ENCODE measurements around the gene LAMB2. TPM values are rescaled to one million over a fixed set of nuclear protein-coding genes. Genes with fewer than 3 reads are reported as not detected.

LAMB2 gene
- total RNA-seq, 1 donor from 2014 or later, result 772 TPM

DNA sequence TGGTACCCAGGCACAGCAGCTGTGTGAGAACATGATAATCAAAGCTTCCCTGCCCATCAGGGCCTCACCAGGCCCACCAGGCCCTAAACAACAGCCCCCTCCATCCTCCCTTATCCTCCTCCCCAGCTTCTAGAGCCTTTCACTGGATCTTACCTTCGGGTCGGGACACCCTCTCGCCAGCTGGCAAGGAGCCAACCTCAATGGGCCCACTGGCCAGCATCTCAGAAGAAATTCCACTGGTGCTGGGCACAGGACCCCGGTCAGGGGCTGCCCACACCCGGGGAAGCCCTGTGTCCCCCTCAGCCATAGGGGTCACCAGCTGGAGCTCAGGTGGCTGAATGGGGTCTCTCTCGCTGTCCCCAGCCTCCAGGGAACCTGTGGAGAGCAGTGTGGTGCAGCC, 21.5 kb downstream of the LAMB2 start:
- H3K36me3 ChIP-seq, result peaks cover 98% of the 10 kb centered on the region
- no peak overlapping the region for H3K27ac ChIP-seq (replicated peaks)
- H3K4me1 ChIP-seq, result peaks cover 11% of the 10 kb centered on the region
- no peak for DNase-seq
- H3K27me3 ChIP-seq (ENCODE audit: low read depth), result no peaks in the 10 kb centered on the region
- no peak overlapping the region for H3K4me3 ChIP-seq
- intact Hi-C loops (cut with micrococcal nuclease), result no loop called here
- TF ChIP-seq, protein P1, sequence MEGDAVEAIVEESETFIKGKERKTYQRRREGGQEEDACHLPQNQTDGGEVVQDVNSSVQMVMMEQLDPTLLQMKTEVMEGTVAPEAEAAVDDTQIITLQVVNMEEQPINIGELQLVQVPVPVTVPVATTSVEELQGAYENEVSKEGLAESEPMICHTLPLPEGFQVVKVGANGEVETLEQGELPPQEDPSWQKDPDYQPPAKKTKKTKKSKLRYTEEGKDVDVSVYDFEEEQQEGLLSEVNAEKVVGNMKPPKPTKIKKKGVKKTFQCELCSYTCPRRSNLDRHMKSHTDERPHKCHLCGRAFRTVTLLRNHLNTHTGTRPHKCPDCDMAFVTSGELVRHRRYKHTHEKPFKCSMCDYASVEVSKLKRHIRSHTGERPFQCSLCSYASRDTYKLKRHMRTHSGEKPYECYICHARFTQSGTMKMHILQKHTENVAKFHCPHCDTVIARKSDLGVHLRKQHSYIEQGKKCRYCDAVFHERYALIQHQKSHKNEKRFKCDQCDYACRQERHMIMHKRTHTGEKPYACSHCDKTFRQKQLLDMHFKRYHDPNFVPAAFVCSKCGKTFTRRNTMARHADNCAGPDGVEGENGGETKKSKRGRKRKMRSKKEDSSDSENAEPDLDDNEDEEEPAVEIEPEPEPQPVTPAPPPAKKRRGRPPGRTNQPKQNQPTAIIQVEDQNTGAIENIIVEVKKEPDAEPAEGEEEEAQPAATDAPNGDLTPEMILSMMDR (IDR thresholded peaks at IDR 0.05; ENCODE audit: borderline replicate concordance), result no peak
- no peaks in the 10 kb centered on the region for H3K9me3 ChIP-seq (replicated peaks)

DNA sequence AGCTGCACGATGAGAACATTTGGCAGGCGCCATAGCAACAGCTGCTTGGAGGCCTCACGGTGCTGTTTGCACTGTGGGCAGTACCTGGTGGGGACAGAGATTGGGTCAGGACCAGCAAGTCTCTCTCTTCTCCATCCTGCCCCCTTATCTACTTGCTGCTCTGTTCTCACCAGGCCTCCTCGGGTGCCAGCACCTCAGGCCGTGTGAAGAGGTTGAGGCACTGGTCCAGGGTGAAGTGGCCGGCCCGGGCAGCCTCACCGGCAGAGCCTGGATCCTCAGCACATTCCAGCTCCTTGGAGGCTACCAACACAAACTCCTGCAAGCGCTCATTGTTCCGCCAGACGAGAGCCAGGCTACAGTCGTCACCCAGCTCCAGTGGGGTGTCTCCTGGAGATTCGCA, 22.1 kb downstream of the LAMB2 start:
- intact Hi-C loops (cut with micrococcal nuclease), result no loop called here
- H3K4me1 ChIP-seq, result peaks cover 12% of the 10 kb centered on the region
- DNase-seq, result no peak
- H3K9me3 ChIP-seq (replicated peaks), result no peaks in the 10 kb centered on the region
- H3K27me3 ChIP-seq (ENCODE audit: low read depth), result no peaks in the 10 kb centered on the region
- no peak overlapping the region for H3K27ac ChIP-seq (replicated peaks)
- H3K4me3 ChIP-seq, result no peak overlapping the region
- TF ChIP-seq, protein P1 (IDR thresholded peaks at IDR 0.05; ENCODE audit: borderline replicate concordance), result no peak
- H3K36me3 ChIP-seq, result peaks cover 92% of the 10 kb centered on the region

DNA sequence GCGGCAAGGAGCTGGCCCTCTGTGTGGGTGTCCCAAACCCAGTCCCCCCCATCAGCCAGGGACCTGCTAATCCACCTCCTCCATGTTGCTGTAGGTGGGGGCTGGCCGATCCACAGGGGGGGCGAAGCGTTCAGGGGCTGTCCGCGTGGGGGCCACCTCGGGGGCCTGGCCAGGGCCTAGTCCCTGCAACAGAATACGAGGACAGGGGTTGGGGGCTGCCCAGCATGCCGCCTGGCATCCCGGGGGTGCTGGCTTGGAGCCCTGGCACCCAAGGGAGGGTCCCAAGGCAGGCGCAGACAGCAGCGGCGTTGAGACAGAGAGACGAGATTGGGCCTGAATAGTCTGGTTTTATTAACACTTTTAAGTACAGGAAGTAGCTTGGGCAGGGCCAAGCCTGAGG, 24.5 kb downstream of the LAMB2 start:
- intact Hi-C loops (cut with micrococcal nuclease), result no loop called here
- Histone ChIP-seq H3K4me1 (peaks cover 34% of the 10 kb centered on the region), H3K36me3 (peaks cover 69% of the 10 kb centered on the region), H3K27ac (replicated peaks) (no peak overlapping the region), H3K9me3 (replicated peaks) (no peaks in the 10 kb centered on the region), H3K4me3 (no peak overlapping the region), H3K27me3 (ENCODE audit: low read depth) (no peaks in the 10 kb centered on the region)
- TF ChIP-seq, protein P1 (IDR thresholded peaks at IDR 0.05; ENCODE audit: borderline replicate concordance), result no peak
- no peak for DNase-seq

DNA sequence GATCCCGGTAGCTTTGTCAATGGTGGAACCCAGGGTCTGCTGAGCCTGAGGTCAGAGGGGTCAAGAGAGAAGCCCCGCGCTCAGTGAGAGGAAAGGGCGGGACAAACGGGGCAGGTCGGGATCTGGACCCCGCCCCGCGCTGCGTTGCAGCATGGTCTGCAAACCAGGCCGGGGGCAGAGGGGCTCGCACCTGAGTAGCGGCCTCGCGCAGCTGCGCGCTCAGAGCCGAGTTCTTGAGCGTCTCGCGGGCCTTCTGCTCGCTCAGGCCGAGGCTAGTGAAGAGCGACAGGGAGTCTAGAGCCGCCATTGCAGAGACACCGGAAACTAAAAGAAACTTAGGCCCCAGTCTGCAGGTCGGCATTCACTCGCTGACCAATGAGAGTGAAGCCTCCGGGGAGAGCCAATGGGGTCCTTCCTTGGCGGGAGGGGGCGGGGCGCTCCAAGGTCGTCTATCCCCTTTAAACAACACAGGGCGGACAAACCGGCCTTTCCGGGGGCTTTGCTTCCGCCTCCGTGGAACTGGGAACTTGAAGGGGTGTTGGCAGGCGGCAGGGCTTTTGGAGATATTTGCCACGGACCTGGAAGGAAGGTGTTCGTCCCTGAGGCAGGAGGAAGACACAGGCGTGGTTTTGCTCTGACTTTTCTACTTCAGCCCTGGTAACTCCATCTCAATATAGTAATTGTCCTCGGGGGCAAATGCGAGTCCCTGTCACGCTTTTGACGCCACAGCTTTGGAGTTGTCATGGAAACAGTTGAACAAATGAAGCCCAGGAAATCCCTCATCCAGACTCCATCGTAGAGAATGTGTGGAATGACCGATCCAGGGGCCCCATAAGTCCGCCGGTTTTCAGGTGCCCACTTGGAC, 28.2 kb downstream of the LAMB2 start, which contains the start of gene QARS1:
Gene QARS1 (minus strand): TSS at position 331 of the 865 bp plus-strand sequence. CDS start 24 bp downstream, at position 307.
- Histone ChIP-seq H3K27me3 (ENCODE audit: low read depth) (no peaks in the 10 kb centered on the region), H3K4me1 (peaks cover 31% of the 10 kb centered on the region), H3K9me3 (replicated peaks) (no peaks in the 10 kb centered on the region), H3K36me3 (peaks cover 69% of the 10 kb centered on the region), H3K27ac (replicated peaks) (peak within 1 kb of the TSS; percentile 96), H3K4me3 (peak within 1 kb of the TSS; percentile 89)
- intact Hi-C loops (cut with micrococcal nuclease), result no loop called here
- peak; percentile 97 for DNase-seq
- TF ChIP-seq, protein P1 (IDR thresholded peaks at IDR 0.05; ENCODE audit: borderline replicate concordance), result no peak

DNA sequence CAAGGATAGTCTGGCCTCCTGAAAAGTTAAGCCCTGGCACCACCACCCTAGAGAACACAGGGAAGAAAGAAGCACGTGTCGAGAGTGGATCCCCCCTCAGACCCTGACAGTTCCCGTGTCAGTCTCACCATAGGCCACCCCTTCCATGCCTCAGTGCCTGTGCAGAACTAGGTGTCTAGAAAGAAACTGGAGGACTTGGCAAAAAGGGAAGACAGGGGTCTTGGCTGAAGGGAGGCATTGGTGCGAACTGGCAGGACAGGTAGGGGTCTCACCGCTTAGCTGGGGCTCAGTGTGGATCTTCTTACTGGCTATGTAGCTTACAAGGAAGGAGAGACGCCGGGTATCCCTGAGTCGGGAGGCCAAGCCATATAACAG, 28.8 kb downstream of the LAMB2 start:
- H3K4me1 ChIP-seq, result peaks cover 33% of the 10 kb centered on the region
- TF ChIP-seq, protein P1 (IDR thresholded peaks at IDR 0.05; ENCODE audit: borderline replicate concordance), result no peak
- no peaks in the 10 kb centered on the region for H3K9me3 ChIP-seq (replicated peaks)
- intact Hi-C loops (cut with micrococcal nuclease), result no loop called here
- no peaks in the 10 kb centered on the region for H3K27me3 ChIP-seq (ENCODE audit: low read depth)
- H3K4me3 ChIP-seq, result peak overlapping the region; percentile 89
- no peak for DNase-seq
- peaks cover 69% of the 10 kb centered on the region for H3K36me3 ChIP-seq
- H3K27ac ChIP-seq (replicated peaks), result peak overlapping the region; percentile 96
